Spleen (tissue), 11 donors: Measurements from ENCODE around the gene PLA2G6. TPM values are rescaled to one million over a fixed set of nuclear protein-coding genes. Genes with fewer than 3 reads are reported as not detected.

ENCODE experiments used
- DNase-seq: peaks from one replicate; pipeline ENCODE4 v3.0.0-alpha.2; 2020
- H3K27ac ChIP-seq, 8 donors: fragments of 200-600 bp; sonication (generic) in 7 of 8; 1 replicate in 4 of 8; 2 replicates in 4 of 8; pipeline versions ENCODE4 v1.5.0 to v1.8.0; 2016 to 2021; ENCODE audit warnings: inconsistent platforms in 4 of 8, mild to moderate bottlenecking in 4 of 8, moderate library complexity in 1 of 8
- H3K27me3 ChIP-seq, 7 donors: fragments of 200-600 bp; sonication (generic) in 6 of 7; replicated peaks in 1 of 7; 1 replicate in 4 of 7; 2 replicates in 3 of 7; pipeline versions ENCODE4 v1.5.0 to v1.8.0; 2016 to 2021; ENCODE audit warnings: inconsistent platforms in 3 of 7, mild to moderate bottlenecking in 1 of 7
- H3K36me3 ChIP-seq, 6 donors: fragments of 200-600 bp; sonication (generic) in 5 of 6; 1 replicate in 4 of 6; 2 replicates in 2 of 6; pipeline versions ENCODE4 v1.5.0 to v1.8.0; 2016 to 2021; ENCODE audit warnings: inconsistent platforms in 2 of 6
- H3K4me1 ChIP-seq, 6 donors: fragments of 200-600 bp; sonication (generic) in 5 of 6; 1 replicate in 3 of 6; 2 replicates in 3 of 6; pipeline versions ENCODE4 v1.5.0 to v1.8.0; 2016 to 2021; ENCODE audit warnings: inconsistent platforms in 3 of 6
- H3K4me3 ChIP-seq, 8 donors: fragments of 200-600 bp; sonication (generic) in 7 of 8; 1 replicate in 4 of 8; 2 replicates in 4 of 8; pipeline versions ENCODE4 v1.5.0 to v1.8.0; 2016 to 2021; ENCODE audit warnings: inconsistent platforms in 4 of 8, mild to moderate bottlenecking in 4 of 8, moderate library complexity in 2 of 8
- H3K9me3 ChIP-seq, 8 donors: fragments of 200-600 bp; sonication (generic) in 7 of 8; 1 replicate in 4 of 8; 2 replicates in 4 of 8; pipeline versions ENCODE4 v1.5.0 to v1.8.0; 2016 to 2021; ENCODE audit warnings: inconsistent platforms in 4 of 8
- POLR2A ChIP-seq, 3 donors: fragments of 450-650 bp; IDR thresholded peaks; one replicate each; pipeline ENCODE4 v1.5.1; 2017; ENCODE audit warnings: antibody characterized with exemption in 3 of 3, mild to moderate bottlenecking in 1 of 3
- POLR2AphosphoS5 ChIP-seq, 3 donors: sonication (generic); formaldehyde crosslinking; IDR thresholded peaks; one replicate each; pipeline ENCODE4 v1.5.1; 2017; ENCODE audit warnings: antibody characterized with exemption in 3 of 3
- WGBS, 5 donors: extraction: QIAGEN DNeasy Blood & Tissue Kit in 3 of 5; methylation state at CpG; one replicate each; pipeline versions ENCODE4 v1.1.5 to v1.1.7; 2013 to 2018; 5-methylcytosine and 5-hydroxymethylcytosine counted together
- intact Hi-C: fragments of 100-400 bp; cut with DNase I; formaldehyde crosslinking; loops from one replicate; pipeline ENCODE4 v1.15.0; 2023; ENCODE audit warnings: low total_unique reads
- polyA plus RNA-seq, 3 donors: library from polyadenylated mRNA; stranded (reverse); fragments of 200-250 nt; gene quantifications; one replicate each; pipeline ENCODE4 v1.2.1, GENCODE V29; 2013
- total RNA-seq, 7 donors: library from RNA; depleted of rRNA in 3 of 7; stranded (reverse); fragments of >200 nt in 3 of 7; fragmentation: NEBNext Ultra II Directional in 4 of 7; extraction: Animal tissue kit (Norgen Biotek cat#: 25700) in 4 of 7; gene quantifications; one replicate each; pipeline versions ENCODE4 v1.1.0 to v1.2.1, GENCODE V29; 2016 to 2021
- TF ChIP-seq, protein P1 (sequence below), 11 experiments: fragments of 200-600 bp in 7 of 11; fragments of 450-650 bp in 4 of 11; sonication (generic) in 4 of 11; IDR thresholded peaks in 8 of 11; conservative IDR thresholded peaks in 3 of 11; 1 replicate in 7 of 11; 2 replicates in 4 of 11; pipeline versions ENCODE4 v1.4.0 to v1.8.0; 2016 to 2021; ENCODE audit warnings: antibody characterized with exemption in 11 of 11, inconsistent platforms in 4 of 11, mild to moderate bottlenecking in 1 of 11
- donor health status: healthy with polysubstance abuse.
- donor health status: DM: no; HTN: no; CAD: no; lungs with moderate emphysema.
- donor health status: DM: no; HTN: no; CAD: no.
- donor health status: Bipolar disorder and iron deficiency.
- donor health status: healthy.
- donor health status: DM: no; HTN: no; CAD: no.
- donor health status: DM: yes; HTN: yes; CAD: no.

The PLA2G6 gene
- total and polyA plus RNA-seq, 10 donors, result 18.1 to 60.9 (median 55.8) TPM

DNA sequence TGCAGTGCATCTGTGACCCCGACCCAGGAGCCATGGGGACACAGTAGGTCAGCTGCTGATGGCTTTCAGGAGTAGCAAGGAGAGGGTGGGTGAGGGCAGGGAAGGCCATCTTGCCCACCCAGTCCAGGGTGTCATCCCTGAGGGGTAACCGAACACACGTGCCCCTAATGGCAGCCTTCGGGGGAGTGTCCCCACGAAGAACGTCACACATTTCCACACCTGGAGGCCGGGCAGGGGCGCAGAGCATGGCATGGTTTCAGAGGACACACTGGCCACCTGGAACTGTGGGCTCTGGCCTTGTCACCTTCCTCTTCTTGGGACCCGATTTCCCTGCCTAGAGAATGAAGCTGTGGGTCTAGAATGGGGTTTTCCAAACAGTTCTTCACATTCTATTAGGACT is 51.8 kb downstream of the PLA2G6 start:
- no peaks in the 10 kb centered on the region for H3K27me3 ChIP-seq
- no peak overlapping the region for H3K27ac ChIP-seq
- DNase-seq, result no peak
- H3K4me1 ChIP-seq, result peaks cover 0 to 12% (median 0%) of the 10 kb centered on the region in 6 donors
- TF ChIP-seq, protein P1, sequence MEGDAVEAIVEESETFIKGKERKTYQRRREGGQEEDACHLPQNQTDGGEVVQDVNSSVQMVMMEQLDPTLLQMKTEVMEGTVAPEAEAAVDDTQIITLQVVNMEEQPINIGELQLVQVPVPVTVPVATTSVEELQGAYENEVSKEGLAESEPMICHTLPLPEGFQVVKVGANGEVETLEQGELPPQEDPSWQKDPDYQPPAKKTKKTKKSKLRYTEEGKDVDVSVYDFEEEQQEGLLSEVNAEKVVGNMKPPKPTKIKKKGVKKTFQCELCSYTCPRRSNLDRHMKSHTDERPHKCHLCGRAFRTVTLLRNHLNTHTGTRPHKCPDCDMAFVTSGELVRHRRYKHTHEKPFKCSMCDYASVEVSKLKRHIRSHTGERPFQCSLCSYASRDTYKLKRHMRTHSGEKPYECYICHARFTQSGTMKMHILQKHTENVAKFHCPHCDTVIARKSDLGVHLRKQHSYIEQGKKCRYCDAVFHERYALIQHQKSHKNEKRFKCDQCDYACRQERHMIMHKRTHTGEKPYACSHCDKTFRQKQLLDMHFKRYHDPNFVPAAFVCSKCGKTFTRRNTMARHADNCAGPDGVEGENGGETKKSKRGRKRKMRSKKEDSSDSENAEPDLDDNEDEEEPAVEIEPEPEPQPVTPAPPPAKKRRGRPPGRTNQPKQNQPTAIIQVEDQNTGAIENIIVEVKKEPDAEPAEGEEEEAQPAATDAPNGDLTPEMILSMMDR (IDR thresholded peaks at IDR 0.05 in 8 of 11, conservative IDR thresholded peaks at IDR 0.05 in 3 of 11), result no peak
- TF ChIP-seq POLR2A (IDR thresholded peaks at IDR 0.05), result no peak
- peaks cover 0 to 100% (median 29%) of the 10 kb centered on the region in 6 donors for H3K36me3 ChIP-seq
- intact Hi-C loops, result loop anchor here (10.0 kb wide), 1 partner anchor 95 kb away; no protein-coding TSS in a partner anchor
- H3K9me3 ChIP-seq, result no peaks in the 10 kb centered on the region
- 87 to 92% (median 90%) methylated on average over 5 to 9 of the region's 9 CpGs for WGBS, 5 donors
- no peak overlapping the region for H3K4me3 ChIP-seq

DNA sequence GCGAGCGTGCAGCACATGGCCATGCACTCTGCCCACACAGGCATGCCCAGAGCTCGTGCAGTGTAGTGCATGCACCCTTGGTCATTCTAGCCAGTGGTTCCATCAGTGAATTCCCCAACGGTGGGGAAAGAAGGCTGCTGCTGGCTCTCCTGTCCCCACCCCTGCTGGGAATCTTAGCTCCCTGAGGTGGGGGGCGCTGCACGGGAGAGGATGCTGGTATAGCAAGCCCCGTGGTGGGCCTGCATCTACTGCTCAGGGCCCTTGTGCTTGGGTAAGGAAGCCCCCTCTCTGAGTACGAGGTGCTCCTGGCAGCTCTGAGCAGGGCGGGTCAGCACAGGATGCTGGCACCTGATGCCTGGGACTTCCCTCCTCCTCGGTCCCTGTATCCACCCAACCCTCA is 52.6 kb downstream of the PLA2G6 start:
- peaks cover 0 to 96% (median 27%) of the 10 kb centered on the region in 6 donors for H3K36me3 ChIP-seq
- no peak for DNase-seq
- 79 to 98% (median 87%) methylated on average over 2 to 10 of the region's 10 CpGs for WGBS, 5 donors

DNA sequence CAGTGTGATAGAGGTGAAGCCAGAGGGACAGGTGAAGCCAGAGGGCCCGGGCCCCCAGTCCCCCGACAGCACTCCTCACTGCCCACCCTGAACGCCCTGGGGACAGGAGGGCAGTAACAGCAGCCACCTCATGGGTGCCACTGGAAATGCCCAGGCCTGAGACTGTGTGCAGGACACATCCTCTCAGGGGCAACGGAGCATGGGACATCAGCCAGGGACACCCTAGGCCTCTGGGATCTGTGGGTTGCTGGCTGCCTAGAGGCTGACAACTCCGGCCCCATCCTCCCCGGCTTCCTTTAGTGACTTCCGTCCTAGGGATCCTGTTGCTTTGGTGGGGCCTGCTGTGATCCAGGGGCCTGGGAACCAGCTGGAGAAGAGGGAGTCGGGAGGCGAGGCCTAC is 53.8 kb downstream of the PLA2G6 start:
- Histone ChIP-seq H3K9me3 (no peaks in the 10 kb centered on the region), H3K27ac (no peak overlapping the region), H3K4me1 (peaks cover 0 to 12% (median 0%) of the 10 kb centered on the region in 6 donors), H3K4me3 (no peak overlapping the region), H3K27me3 (no peaks in the 10 kb centered on the region), H3K36me3 (peaks cover 0 to 85% (median 22%) of the 10 kb centered on the region in 6 donors)
- DNase-seq, result no peak
- 91 to 98% (median 96%) methylated on average over 4 to 9 of the region's 9 CpGs for WGBS, 5 donors
- TF ChIP-seq POLR2A (IDR thresholded peaks at IDR 0.05), result no peak
- TF ChIP-seq POLR2AphosphoS5 (IDR thresholded peaks at IDR 0.05), result no peak
- TF ChIP-seq, protein P1 (IDR thresholded peaks at IDR 0.05 in 8 of 11, conservative IDR thresholded peaks at IDR 0.05 in 3 of 11), result no peak
- intact Hi-C loops, result loop anchor here (10.0 kb wide), 1 partner anchor 97 kb away; no protein-coding TSS in a partner anchor

More for the DNA sequence above, 52.6 kb downstream of the PLA2G6 start:
- H3K9me3 ChIP-seq, result no peaks in the 10 kb centered on the region
- peaks cover 0 to 12% (median 0%) of the 10 kb centered on the region in 6 donors for H3K4me1 ChIP-seq
- TF ChIP-seq POLR2A (IDR thresholded peaks at IDR 0.05) (no peak), POLR2AphosphoS5 (IDR thresholded peaks at IDR 0.05) (no peak)
- TF ChIP-seq, protein P1 (IDR thresholded peaks at IDR 0.05 in 8 of 11, conservative IDR thresholded peaks at IDR 0.05 in 3 of 11), result no peak
- intact Hi-C loops, result loop anchor here (10.0 kb wide), 1 partner anchor 96 kb away; no protein-coding TSS in a partner anchor
- no peaks in the 10 kb centered on the region for H3K27me3 ChIP-seq
- no peak overlapping the region for H3K27ac ChIP-seq
- no peak overlapping the region for H3K4me3 ChIP-seq

DNA sequence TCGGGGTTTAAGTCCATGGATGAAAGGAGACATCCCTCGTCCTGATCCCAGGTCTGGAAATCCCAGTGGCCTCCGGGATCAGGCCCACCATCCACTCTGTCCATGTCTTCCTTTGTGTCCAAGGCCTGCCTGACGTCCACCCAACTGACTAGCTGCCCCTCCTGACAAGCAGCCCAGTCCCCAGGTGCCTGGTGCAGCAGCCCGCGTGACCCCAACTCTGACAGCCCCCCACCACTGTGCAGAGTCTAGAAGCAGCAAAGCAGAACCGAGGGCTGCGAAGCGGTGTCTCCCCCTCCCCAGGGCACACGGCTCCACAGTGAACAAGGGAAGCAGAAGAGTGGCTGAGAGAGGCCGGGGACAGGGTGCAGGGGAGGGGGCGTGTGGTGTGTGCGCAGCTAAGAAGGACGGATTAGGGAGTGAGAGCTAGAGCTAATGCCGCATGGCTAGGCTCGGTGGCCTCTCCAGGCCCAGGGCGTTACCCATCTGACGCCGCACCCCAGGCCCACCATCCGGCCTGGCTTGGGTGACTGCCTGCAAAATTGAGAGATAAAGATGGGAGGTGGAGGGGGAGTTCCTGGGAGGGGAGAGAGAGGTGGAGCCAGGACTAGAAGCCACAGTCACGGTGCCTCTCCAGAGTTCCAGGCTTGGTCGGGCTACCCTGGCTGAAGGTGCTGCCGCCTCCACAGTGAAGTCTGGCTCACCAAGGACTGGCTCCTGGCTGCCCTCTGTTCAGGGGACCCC is 54.5 kb downstream of the PLA2G6 start:
- no peak for DNase-seq
- Histone ChIP-seq H3K9me3 (no peaks in the 10 kb centered on the region), H3K27me3 (no peaks in the 10 kb centered on the region), H3K4me3 (no peak overlapping the region), H3K36me3 (peaks cover 0 to 77% (median 14%) of the 10 kb centered on the region in 6 donors), H3K4me1 (peaks cover 0 to 12% (median 0%) of the 10 kb centered on the region in 6 donors), H3K27ac (no peak overlapping the region)
- 91 to 96% (median 95%) methylated on average over 22 to 23 of the region's 23 CpGs for WGBS, 5 donors
- TF ChIP-seq, protein P1 (IDR thresholded peaks at IDR 0.05 in 8 of 11, conservative IDR thresholded peaks at IDR 0.05 in 3 of 11), result no peak
- no peak for TF ChIP-seq POLR2AphosphoS5 (IDR thresholded peaks at IDR 0.05)
- TF ChIP-seq POLR2A (IDR thresholded peaks at IDR 0.05), result no peak
- intact Hi-C loops, result loop anchor here (10.0 kb wide), 1 partner anchor 98 kb away; no protein-coding TSS in a partner anchor
